ENCODE measurements around the gene RAD51B. TPM values are rescaled to one million over a fixed set of nuclear protein-coding genes. Genes with fewer than 3 reads are reported as not detected.

Gene RAD51B
- total and polyA plus RNA-seq, 8 donors: 1.8 to 30.7 (median 15.3) TPM

GRCh38 chr14:68040633-68041369 is 221.2 kb downstream of the RAD51B start:
- peak overlapping the region in 2 of 5 donors; percentile 28 to 86 for H3K27ac ChIP-seq
- H3K4me3 ChIP-seq: no peak overlapping the region
- 93 to 96% (median 95%) methylated on average over 6 of the region's 6 CpGs for WGBS, 5 donors
- H3K9me3 ChIP-seq: no peaks in the 10 kb centered on the region
- no peaks in the 10 kb centered on the region for H3K27me3 ChIP-seq
- no peaks in the 10 kb centered on the region for H3K36me3 ChIP-seq
- DNase-seq: no peak
- intact Hi-C loops (cut with DNase I; ENCODE audit: low total_unique reads): no loop called here
- TF ChIP-seq POLR2A (IDR thresholded peaks at IDR 0.05) (no peak), CTCF (IDR thresholded peaks at IDR 0.05) (no peak), POLR2AphosphoS5 (IDR thresholded peaks at IDR 0.05) (no peak), EP300 (IDR thresholded peaks at IDR 0.05) (no peak)
- peaks cover 0 to 56% (median 20%) of the 10 kb centered on the region in 4 donors for H3K4me1 ChIP-seq

GRCh38 chr14:68041876-68042354 is 222.3 kb downstream of the RAD51B start:
- peaks cover 0 to 61% (median 22%) of the 10 kb centered on the region in 4 donors for H3K4me1 ChIP-seq
- no peak overlapping the region for H3K4me3 ChIP-seq
- no peaks in the 10 kb centered on the region for H3K27me3 ChIP-seq
- WGBS, 5 donors: 73 to 87% (median 80%) methylated on average over 3 of the region's 3 CpGs
- peak overlapping the region in 3 of 5 donors; percentile 10 to 86 (median 28) for H3K27ac ChIP-seq
- DNase-seq: peak in 1 of 2 donors; percentile 23
- TF ChIP-seq EP300 (IDR thresholded peaks at IDR 0.05) (no peak), POLR2A (IDR thresholded peaks at IDR 0.05) (no peak), POLR2AphosphoS5 (IDR thresholded peaks at IDR 0.05) (no peak), CTCF (IDR thresholded peaks at IDR 0.05) (no peak)
- intact Hi-C loops (cut with DNase I; ENCODE audit: low total_unique reads): no loop called here
- no peaks in the 10 kb centered on the region for H3K36me3 ChIP-seq
- H3K9me3 ChIP-seq: no peaks in the 10 kb centered on the region

- DNase-seq: peak in 1 of 2 donors; percentile 66
These were observed 223.1 kb downstream of the RAD51B start for GRCh38 chr14:68042586-68043210.

More at GRCh38 chr14:68042586-68043210, 223.1 kb downstream of the RAD51B start:
- H3K36me3 ChIP-seq: no peaks in the 10 kb centered on the region
- H3K27ac ChIP-seq: peak overlapping the region in 4 of 5 donors; percentile 0 to 86 (median 19)
- intact Hi-C loops (cut with DNase I; ENCODE audit: low total_unique reads): no loop called here
- no peak overlapping the region for H3K4me3 ChIP-seq
- H3K27me3 ChIP-seq: no peaks in the 10 kb centered on the region
- H3K9me3 ChIP-seq: no peaks in the 10 kb centered on the region
- WGBS, 5 donors: 28 to 45% (median 35%) methylated on average over 2 of the region's 2 CpGs
- H3K4me1 ChIP-seq: peaks cover 0 to 58% (median 19%) of the 10 kb centered on the region in 4 donors
- TF ChIP-seq POLR2AphosphoS5 (IDR thresholded peaks at IDR 0.05) (peak in 1 of 3 donors; percentile 43), POLR2A (IDR thresholded peaks at IDR 0.05) (no peak), CTCF (IDR thresholded peaks at IDR 0.05) (no peak)
